Skin of body (tissue), 2 donors: ENCODE data around the gene FAM72A. TPM values are rescaled to one million over a fixed set of nuclear protein-coding genes. Genes with fewer than 3 reads are reported as not detected.
"Not testable (repeated sequence)": the region's sequence is repeated elsewhere in the genome, so short reads cannot be mapped to it uniquely, and the experiment has no call there.

ENCODE experiments used
- DNase-seq: peaks from one replicate; lab custom pipeline; 2025; lab: John Stamatoyannopoulos, UW
- total RNA-seq: library from RNA; depleted of rRNA; stranded (reverse); fragments of >200 nt; gene quantifications from one replicate; pipeline ENCODE4 v1.2.3, GENCODE V29; 2014

FAM72A gene
- total RNA-seq, 1 donor from 2014 or later: 2.8 TPM

GRCh38 chr1:206169794-206170193 lies 32.8 kb downstream of the FAM72A start:
- DNase-seq: not testable (repeated sequence)

- not testable (repeated sequence) for DNase-seq
These were observed 35.1 kb downstream of the FAM72A start for GRCh38 chr1:206167350-206168029.

- DNase-seq: no peak
These were observed 56.8 kb downstream of the FAM72A start for GRCh38 chr1:206145771-206146290.

GRCh38 chr1:206144605-206145004 lies 58.0 kb downstream of the FAM72A start:
- no peak for DNase-seq

GRCh38 chr1:206143537-206144172 lies 59.0 kb downstream of the FAM72A start:
- DNase-seq: no peak

- no peak for DNase-seq
These were observed 59.9 kb downstream of the FAM72A start for GRCh38 chr1:206142770-206143169.

- DNase-seq: no peak
These were observed 60.6 kb downstream of the FAM72A start for GRCh38 chr1:206142011-206142410.

GRCh38 chr1:206136241-206136640 lies 66.4 kb downstream of the FAM72A start:
- DNase-seq: no peak

Other genes starting within 250 kb of the FAM72A start
- gene RAB7B, start 199.4 kb downstream of the FAM72A start, total RNA-seq: 17.2 TPM
- gene CTSE, start 178.9 kb downstream of the FAM72A start, total RNA-seq: 0.20 TPM
- 5.5 TPM for gene RHEX, start 149.7 kb downstream of the FAM72A start, total RNA-seq
- not detected for gene AVPR1B, start 85.5 kb downstream of the FAM72A start, total RNA-seq
- gene SRGAP2, start 702 bp upstream of the FAM72A start, total RNA-seq: 63.4 TPM